Measurements from ENCODE around the gene UBE2M.
A peak's percentile ranks its signal among the peaks of the same experiment; 100 is the strongest.

Gene UBE2M

DNA sequence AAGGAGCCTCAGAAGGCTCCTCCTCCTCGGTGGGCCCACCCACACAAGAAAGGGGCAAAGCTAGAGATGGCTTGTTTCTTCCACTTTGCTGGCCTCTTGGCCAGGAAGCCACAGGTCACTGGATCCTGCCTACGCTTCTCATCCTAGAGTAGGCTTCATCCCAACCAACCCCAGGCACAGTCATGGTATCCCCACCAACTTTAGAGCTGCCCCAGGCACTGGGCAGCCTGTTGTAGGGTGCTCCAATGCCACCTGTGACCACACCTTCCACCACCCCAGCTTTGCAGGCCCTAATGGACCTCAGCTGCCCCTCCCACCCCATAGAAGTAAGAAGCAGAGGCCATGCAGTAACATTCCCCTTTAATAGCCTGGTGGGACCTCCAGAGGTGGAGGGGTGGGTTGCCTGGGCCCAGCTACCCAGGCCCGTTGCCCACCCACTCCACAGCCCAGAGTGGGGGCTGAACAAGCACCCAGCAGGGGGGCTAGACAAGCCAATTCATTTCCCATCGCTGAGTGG lies 3.0 kb downstream of the UBE2M start:
- H3K36me3 ChIP-seq (ENCODE audit: insufficient read depth, low read length), result peaks cover 45% of the 10 kb centered on the region
- TF ChIP-seq, protein P1, sequence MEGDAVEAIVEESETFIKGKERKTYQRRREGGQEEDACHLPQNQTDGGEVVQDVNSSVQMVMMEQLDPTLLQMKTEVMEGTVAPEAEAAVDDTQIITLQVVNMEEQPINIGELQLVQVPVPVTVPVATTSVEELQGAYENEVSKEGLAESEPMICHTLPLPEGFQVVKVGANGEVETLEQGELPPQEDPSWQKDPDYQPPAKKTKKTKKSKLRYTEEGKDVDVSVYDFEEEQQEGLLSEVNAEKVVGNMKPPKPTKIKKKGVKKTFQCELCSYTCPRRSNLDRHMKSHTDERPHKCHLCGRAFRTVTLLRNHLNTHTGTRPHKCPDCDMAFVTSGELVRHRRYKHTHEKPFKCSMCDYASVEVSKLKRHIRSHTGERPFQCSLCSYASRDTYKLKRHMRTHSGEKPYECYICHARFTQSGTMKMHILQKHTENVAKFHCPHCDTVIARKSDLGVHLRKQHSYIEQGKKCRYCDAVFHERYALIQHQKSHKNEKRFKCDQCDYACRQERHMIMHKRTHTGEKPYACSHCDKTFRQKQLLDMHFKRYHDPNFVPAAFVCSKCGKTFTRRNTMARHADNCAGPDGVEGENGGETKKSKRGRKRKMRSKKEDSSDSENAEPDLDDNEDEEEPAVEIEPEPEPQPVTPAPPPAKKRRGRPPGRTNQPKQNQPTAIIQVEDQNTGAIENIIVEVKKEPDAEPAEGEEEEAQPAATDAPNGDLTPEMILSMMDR (IDR thresholded peaks at IDR 0.05; ENCODE audit: borderline replicate concordance, extremely low read depth, low read length, poor library complexity, severe bottlenecking), result no peak
- TF ChIP-seq EZH2 (IDR thresholded peaks at IDR 0.05; ENCODE audit: borderline replicate concordance, low read depth, low read length, severe bottlenecking), result no peak
- no peaks in the 10 kb centered on the region for H3K27me3 ChIP-seq (ENCODE audit: insufficient read depth, low read length, poor library complexity)
- peak overlapping the region; percentile 79 for H3K9ac ChIP-seq (ENCODE audit: low read depth, low read length)
- H4K20me1 ChIP-seq (ENCODE audit: insufficient read depth, low read length), result peaks cover 53% of the 10 kb centered on the region
- DNase-seq (no peak), ATAC-seq (ENCODE audit: insufficient read depth, low read depth) (peak; percentile 10; the same call in 2 of the 3 replicates)
- H2AFZ ChIP-seq (ENCODE audit: low read depth, low read length), result peak overlapping the region; percentile 66
- H3K4me2 ChIP-seq (ENCODE audit: insufficient read depth, low read length), result peak overlapping the region; percentile 93
- H3K4me1 ChIP-seq (ENCODE audit: insufficient read depth, low read length), result peaks cover 73% of the 10 kb centered on the region
- peak overlapping the region; percentile 85 for H3K27ac ChIP-seq (ENCODE audit: low read length)
- peaks cover 80% of the 10 kb centered on the region for H3K79me2 ChIP-seq (ENCODE audit: insufficient read depth, low read length)
- no peaks in the 10 kb centered on the region for H3K9me3 ChIP-seq (ENCODE audit: insufficient read depth, low read length, severe bottlenecking)
- H3K4me3 ChIP-seq (ENCODE audit: low read depth in 1 of 2, low read length in 2 of 2), result peak overlapping the region; percentile 0 to 90; a peak in 3 of 4 replicates

DNA sequence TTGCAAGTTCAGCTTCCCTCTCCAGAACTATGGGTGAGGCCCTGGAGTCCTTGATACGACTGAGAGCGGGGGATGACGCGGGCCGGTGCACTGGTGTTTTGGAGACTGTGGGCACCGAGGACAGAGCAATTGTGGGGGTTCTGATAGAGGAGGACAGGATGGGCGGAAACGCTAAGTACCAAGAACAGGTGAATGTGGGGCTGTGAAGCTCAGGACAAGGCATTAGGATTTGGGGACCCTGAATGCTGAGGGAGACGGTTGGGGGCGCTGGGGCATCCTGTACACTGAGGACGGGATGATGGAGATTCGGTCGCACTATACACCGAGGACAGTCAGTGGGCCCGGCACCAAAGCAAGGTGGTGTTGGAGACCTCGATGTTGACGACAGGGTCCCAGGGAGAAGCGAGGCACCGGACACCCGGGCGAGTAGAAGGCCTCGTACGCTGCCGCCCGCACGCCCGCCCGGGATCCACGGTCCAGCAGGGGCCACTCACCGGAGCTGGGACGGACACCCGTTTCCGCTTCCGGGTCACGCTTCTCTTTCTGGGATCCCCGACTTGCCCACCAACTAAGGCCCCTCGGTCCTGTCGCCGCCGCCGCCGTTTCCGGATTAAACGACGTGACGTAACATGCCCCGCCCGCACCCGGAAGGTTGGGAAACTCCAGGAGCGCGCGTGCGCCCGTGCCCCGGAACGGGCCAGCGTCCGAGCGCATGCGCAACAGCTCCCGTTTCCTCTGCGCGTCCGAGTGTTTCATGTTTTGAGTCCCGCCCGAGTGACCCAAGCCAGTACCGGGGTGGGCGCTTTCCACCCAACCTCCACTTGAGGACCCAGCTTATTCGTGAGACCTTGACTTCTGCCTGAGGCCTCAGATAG lies 3.7 kb downstream of the UBE2M start, which contains the start of gene CHMP2A:
CHMP2A (minus strand) TSS at position 612 of the 875 bp plus-strand sequence. CDS start 893 bp downstream, outside the sequence.
- Histone ChIP-seq H3K4me2 (ENCODE audit: insufficient read depth, low read length) (peak within 1 kb of the TSS; percentile 93), H3K79me2 (ENCODE audit: insufficient read depth, low read length) (peaks cover 79% of the 10 kb centered on the region), H3K9ac (ENCODE audit: low read depth, low read length) (peak within 1 kb of the TSS; percentile 79), H4K20me1 (ENCODE audit: insufficient read depth, low read length) (peaks cover 59% of the 10 kb centered on the region), H3K4me3 (ENCODE audit: low read depth in 1 of 2, low read length in 2 of 2) (peak within 1 kb of the TSS; percentile 77 to 90), H3K27ac (ENCODE audit: low read length) (peak within 1 kb of the TSS; percentile 87), H3K36me3 (ENCODE audit: insufficient read depth, low read length) (peaks cover 52% of the 10 kb centered on the region), H3K9me3 (ENCODE audit: insufficient read depth, low read length, severe bottlenecking) (no peaks in the 10 kb centered on the region), H3K27me3 (ENCODE audit: insufficient read depth, low read length, poor library complexity) (no peaks in the 10 kb centered on the region), H2AFZ (ENCODE audit: low read depth, low read length) (peak within 1 kb of the TSS; percentile 81), H3K4me1 (ENCODE audit: insufficient read depth, low read length) (peaks cover 68% of the 10 kb centered on the region)
- DNase-seq (peak; percentile 98), ATAC-seq (ENCODE audit: insufficient read depth, low read depth) (peak; percentile 53)
- TF ChIP-seq EZH2 (IDR thresholded peaks at IDR 0.05; ENCODE audit: borderline replicate concordance, low read depth, low read length, severe bottlenecking), result no peak
- TF ChIP-seq, protein P1 (IDR thresholded peaks at IDR 0.05; ENCODE audit: borderline replicate concordance, extremely low read depth, low read length, poor library complexity, severe bottlenecking), result peak; percentile 11

DNA sequence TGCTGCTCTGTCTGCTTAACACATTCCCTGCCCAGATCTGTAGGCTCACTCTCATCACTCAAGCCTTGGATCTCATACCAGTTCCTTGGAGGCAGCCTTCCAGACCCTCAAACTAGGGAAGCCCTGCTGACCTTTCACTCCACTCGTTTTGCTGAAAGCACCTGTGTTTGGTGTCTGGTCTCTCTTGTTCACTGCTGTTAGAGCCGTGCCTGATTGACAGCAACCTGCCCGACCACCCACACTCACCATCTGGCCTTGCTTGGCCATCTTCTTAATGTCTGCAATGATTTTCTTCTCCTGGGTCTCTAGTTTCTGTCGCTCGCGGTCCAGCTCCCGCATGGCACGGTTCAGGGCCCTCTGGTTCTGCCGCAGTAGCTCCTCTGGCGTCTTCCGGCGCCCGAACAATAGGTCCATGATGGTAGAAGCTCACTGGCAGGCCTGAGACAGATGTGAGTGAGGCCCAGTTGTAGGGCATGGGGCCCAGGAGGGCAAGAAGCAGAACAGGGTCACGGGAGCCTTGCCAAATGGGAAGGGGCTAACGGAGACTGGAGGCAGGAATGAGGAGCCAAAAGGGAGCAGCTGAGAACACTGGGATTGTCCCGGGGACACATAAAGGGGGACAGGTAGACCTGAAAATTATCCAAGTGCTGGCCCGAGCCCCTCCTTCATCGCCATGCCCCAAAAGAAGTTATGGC lies 4.5 kb downstream of the UBE2M start:
- Histone ChIP-seq H3K4me2 (ENCODE audit: insufficient read depth, low read length) (peak overlapping the region; percentile 93), H2AFZ (ENCODE audit: low read depth, low read length) (peak overlapping the region; percentile 81; the same call in 1 of the 2 replicates), H4K20me1 (ENCODE audit: insufficient read depth, low read length) (peaks cover 67% of the 10 kb centered on the region), H3K36me3 (ENCODE audit: insufficient read depth, low read length) (peaks cover 60% of the 10 kb centered on the region), H3K9ac (ENCODE audit: low read depth, low read length) (peak overlapping the region; percentile 79), H3K4me1 (ENCODE audit: insufficient read depth, low read length) (peaks cover 70% of the 10 kb centered on the region), H3K79me2 (ENCODE audit: insufficient read depth, low read length) (peaks cover 80% of the 10 kb centered on the region), H3K27ac (ENCODE audit: low read length) (peak overlapping the region; percentile 87), H3K27me3 (ENCODE audit: insufficient read depth, low read length, poor library complexity) (no peaks in the 10 kb centered on the region), H3K4me3 (ENCODE audit: low read depth in 1 of 2, low read length in 2 of 2) (peak overlapping the region; percentile 77 to 90), H3K9me3 (ENCODE audit: insufficient read depth, low read length, severe bottlenecking) (no peaks in the 10 kb centered on the region)
- DNase-seq (no peak), ATAC-seq (ENCODE audit: insufficient read depth, low read depth) (no peak)
- TF ChIP-seq EZH2 (IDR thresholded peaks at IDR 0.05; ENCODE audit: borderline replicate concordance, low read depth, low read length, severe bottlenecking), result no peak
- TF ChIP-seq, protein P1 (IDR thresholded peaks at IDR 0.05; ENCODE audit: borderline replicate concordance, extremely low read depth, low read length, poor library complexity, severe bottlenecking), result no peak

Measured in DND-41 (cell line).